Smooth muscle cell (in vitro differentiated cells): ENCODE results near the gene MYO1A. TPM values are rescaled to one million over a fixed set of nuclear protein-coding genes. Genes with fewer than 3 reads are reported as not detected.

Experiments
- DNase-seq: peaks from one replicate; lab custom pipeline; 2025; ENCODE audit not compliant: unreplicated experiment; lab: John Stamatoyannopoulos, UW
- H2AFZ ChIP-seq: fragments of 200-600 bp; sonication (generic); 2 replicates; pipeline ENCODE4 v1.6.0; 2016; ENCODE audit warnings: antibody characterized with exemption, low read depth, mild to moderate bottlenecking
- H3F3A ChIP-seq: fragments of 200-600 bp; sonication (generic); 2 replicates; pipeline ENCODE4 v1.6.0; 2017; ENCODE audit warnings: antibody characterized with exemption, low read depth
- H3K27ac ChIP-seq: fragments of 200-600 bp; sonication (generic); 2 replicates; pipeline ENCODE4 v1.5.1; 2016; ENCODE audit warnings: low read depth, mild to moderate bottlenecking
- H3K27me3 ChIP-seq: fragments of 200-600 bp; sonication (generic); 2 replicates; pipeline ENCODE4 v1.6.1; 2016; ENCODE audit warnings: low read depth, mild to moderate bottlenecking
- H3K36me3 ChIP-seq: fragments of 200-600 bp; sonication (generic); 2 replicates; pipeline ENCODE4 v1.5.1; 2016; ENCODE audit warnings: low read depth
- H3K4me1 ChIP-seq: fragments of 200-600 bp; sonication (generic); 2 replicates; pipeline ENCODE4 v1.5.1; 2016; ENCODE audit warnings: low read depth
- H3K4me2 ChIP-seq: fragments of 200-600 bp; sonication (generic); 2 replicates; pipeline ENCODE4 v1.6.0; 2016; ENCODE audit warnings: mild to moderate bottlenecking
- H3K4me3 ChIP-seq: fragments of 200-600 bp; sonication (generic); 2 replicates; pipeline ENCODE4 v1.5.1; 2016; ENCODE audit warnings: mild to moderate bottlenecking
- H3K79me2 ChIP-seq: fragments of 200-600 bp; sonication (generic); 2 replicates; pipeline ENCODE4 v1.6.0; 2016; ENCODE audit warnings: low read depth, mild to moderate bottlenecking
- H3K9ac ChIP-seq: fragments of 200-600 bp; sonication (generic); 2 replicates; pipeline ENCODE4 v1.6.0; 2016; ENCODE audit warnings: low read depth
- H3K9me3 ChIP-seq: fragments of 200-600 bp; sonication (generic); replicated peaks from 2 replicates; pipeline ENCODE4 v1.5.1; 2016; ENCODE audit warnings: low read depth
- H4K20me1 ChIP-seq: fragments of 200-600 bp; sonication (generic); 2 replicates; pipeline ENCODE4 v1.6.0; 2016; ENCODE audit warnings: low read depth
- CTCF ChIP-seq: fragments of 200-600 bp; sonication (generic); IDR thresholded peaks from 2 replicates; pipeline ENCODE4 v1.5.1; 2017; ENCODE audit warnings: borderline replicate concordance, mild to moderate bottlenecking, antibody characterized with exemption; ENCODE audit not compliant: insufficient read depth, poor library complexity, severe bottlenecking
- WGBS: methylation state at CpG from one replicate; pipeline ENCODE4 v1.1.7; 2016; ENCODE audit warnings: low lambda C conversion rate; 5-methylcytosine and 5-hydroxymethylcytosine counted together
- polyA plus RNA-seq: library from polyadenylated mRNA; unstranded; fragments of >200 nt; fragmentation: Nextera tagmentation; extraction: Ambion mirVana; gene quantifications from 2 replicates; pipeline ENCODE4 v1.2.1, GENCODE V29; 2016
- total RNA-seq: library from RNA; depleted of rRNA; stranded (reverse); fragments of >200 nt; gene quantifications from 2 replicates; pipeline ENCODE4 v1.2.3, GENCODE V29; 2014

The MYO1A gene
- total and polyA plus RNA-seq, 2 experiments from 2014 or later = not detected

GRCh38 chr12:57092529-57092862 is 42.6 kb upstream of the MYO1A start:
- H3K79me2 ChIP-seq = peaks cover 41% of the 10 kb centered on the region
- H3K27ac ChIP-seq = peak overlapping the region; percentile 92

GRCh38 chr12:57091638-57092528 is 42.0 kb upstream of the MYO1A start:
- 84% methylated on average over 25 of the region's 25 CpGs for WGBS
- TF ChIP-seq CTCF = no peak
- Histone ChIP-seq H3K27me3 (no peaks in the 10 kb centered on the region), H2AFZ (no peak overlapping the region), H3K36me3 (no peaks in the 10 kb centered on the region), H3F3A (peaks cover 36% of the 10 kb centered on the region), H3K27ac (peak overlapping the region; percentile 92), H3K4me3 (peak overlapping the region; percentile 89), H3K4me1 (peaks cover 29% of the 10 kb centered on the region), H3K4me2 (peak overlapping the region; percentile 92), H4K20me1 (peaks cover 56% of the 10 kb centered on the region), H3K9me3 (no peaks in the 10 kb centered on the region), H3K9ac (no peak overlapping the region), H3K79me2 (peaks cover 41% of the 10 kb centered on the region)
- DNase-seq = no peak

More at GRCh38 chr12:57092529-57092862, 42.6 kb upstream of the MYO1A start:
- peaks cover 56% of the 10 kb centered on the region for H4K20me1 ChIP-seq
- H2AFZ ChIP-seq = no peak overlapping the region
- WGBS = 80% methylated on average over 5 of the region's 5 CpGs
- DNase-seq = no peak
- H3K27me3 ChIP-seq = no peaks in the 10 kb centered on the region
- H3K4me3 ChIP-seq = no peak overlapping the region
- peak overlapping the region; percentile 92 for H3K4me2 ChIP-seq
- no peaks in the 10 kb centered on the region for H3K9me3 ChIP-seq
- H3K9ac ChIP-seq = no peak overlapping the region
- peaks cover 38% of the 10 kb centered on the region for H3F3A ChIP-seq
- TF ChIP-seq CTCF = no peak
- H3K36me3 ChIP-seq = no peaks in the 10 kb centered on the region
- peaks cover 29% of the 10 kb centered on the region for H3K4me1 ChIP-seq

GRCh38 chr12:57090924-57091637 is 41.2 kb upstream of the MYO1A start:
- H3K4me3 ChIP-seq = peak overlapping the region; percentile 89
- H3K79me2 ChIP-seq = peaks cover 41% of the 10 kb centered on the region
- H3K36me3 ChIP-seq = no peaks in the 10 kb centered on the region
- 87% methylated on average over 22 of the region's 22 CpGs for WGBS
- peaks cover 39% of the 10 kb centered on the region for H3F3A ChIP-seq
- H3K27me3 ChIP-seq = no peaks in the 10 kb centered on the region
- peak overlapping the region; percentile 92 for H3K4me2 ChIP-seq
- peak overlapping the region; percentile 100 for H3K27ac ChIP-seq
- H3K4me1 ChIP-seq = peaks cover 37% of the 10 kb centered on the region
- peaks cover 54% of the 10 kb centered on the region for H4K20me1 ChIP-seq
- no peak for DNase-seq
- no peak overlapping the region for H2AFZ ChIP-seq
- H3K9ac ChIP-seq = peak overlapping the region; percentile 96
- H3K9me3 ChIP-seq = no peaks in the 10 kb centered on the region
- TF ChIP-seq CTCF = no peak
